Measurements from ENCODE around the gene GRIK3.

DNA sequence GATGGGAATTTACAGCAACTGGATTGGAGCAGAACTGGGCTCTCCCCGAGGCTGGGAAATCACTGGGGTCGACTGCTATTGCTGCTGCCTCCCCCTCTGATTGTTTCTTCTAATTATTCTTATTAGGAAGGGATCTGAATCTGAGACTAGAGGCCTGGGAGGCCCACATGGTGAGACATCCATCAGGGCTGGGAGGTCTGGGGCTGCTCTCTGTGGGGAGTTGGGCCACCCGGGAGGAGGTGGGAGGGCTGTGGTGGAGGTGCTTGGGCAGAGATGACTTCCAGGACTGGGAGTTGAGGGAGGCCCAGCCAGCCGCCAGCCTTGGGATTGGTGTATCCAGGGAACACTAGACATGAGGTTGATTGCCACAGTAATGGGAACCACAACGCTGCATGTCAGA lies 247.9 kb downstream of the GRIK3 start:
- TF ChIP-seq CTCF (IDR thresholded peaks at IDR 0.05) (no peak), POLR2A (IDR thresholded peaks at IDR 0.05) (no peak)
